OCI-LY1 (cell line): Measurements from ENCODE around the gene LAMTOR1.

Experiments used
- EZH2 ChIP-seq: fragments of 200-600 bp; sonication (generic), shearing (Covaris generic); IDR thresholded peaks from 2 replicates; pipeline ENCODE4 v1.8.0; 2017; ENCODE audit warnings: borderline replicate concordance, mixed run types, mild to moderate bottlenecking, antibody characterized with exemption, low read length, moderate library complexity, mixed read lengths
- TF ChIP-seq, protein P1 (sequence below): fragments of 200-600 bp; sonication (generic), shearing (Covaris generic); IDR thresholded peaks from 2 replicates; pipeline ENCODE4 v1.5.1; 2017; ENCODE audit warnings: mild to moderate bottlenecking, antibody characterized with exemption, low read length, moderate library complexity, mixed read lengths

DNA sequence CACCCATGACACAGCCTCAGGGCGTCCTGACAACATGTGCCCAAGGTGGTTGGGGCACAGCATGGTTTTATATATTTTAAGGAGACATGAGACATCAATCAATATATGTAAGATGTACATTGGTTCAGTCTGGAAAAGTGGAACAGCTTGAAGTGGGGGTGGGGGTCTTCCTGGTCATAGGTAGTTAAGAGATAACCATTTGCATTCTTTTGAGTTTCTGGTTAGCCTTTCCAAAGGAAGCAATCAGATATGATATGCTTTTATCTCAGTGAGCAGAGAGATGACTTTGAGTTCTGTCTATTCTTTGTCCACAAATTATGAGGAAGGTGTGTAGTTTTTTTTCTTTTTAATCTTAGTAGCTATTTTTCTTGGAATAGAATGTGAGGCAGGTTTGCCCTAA is 19.5 kb upstream of the LAMTOR1 start:
- TF ChIP-seq, protein P1, sequence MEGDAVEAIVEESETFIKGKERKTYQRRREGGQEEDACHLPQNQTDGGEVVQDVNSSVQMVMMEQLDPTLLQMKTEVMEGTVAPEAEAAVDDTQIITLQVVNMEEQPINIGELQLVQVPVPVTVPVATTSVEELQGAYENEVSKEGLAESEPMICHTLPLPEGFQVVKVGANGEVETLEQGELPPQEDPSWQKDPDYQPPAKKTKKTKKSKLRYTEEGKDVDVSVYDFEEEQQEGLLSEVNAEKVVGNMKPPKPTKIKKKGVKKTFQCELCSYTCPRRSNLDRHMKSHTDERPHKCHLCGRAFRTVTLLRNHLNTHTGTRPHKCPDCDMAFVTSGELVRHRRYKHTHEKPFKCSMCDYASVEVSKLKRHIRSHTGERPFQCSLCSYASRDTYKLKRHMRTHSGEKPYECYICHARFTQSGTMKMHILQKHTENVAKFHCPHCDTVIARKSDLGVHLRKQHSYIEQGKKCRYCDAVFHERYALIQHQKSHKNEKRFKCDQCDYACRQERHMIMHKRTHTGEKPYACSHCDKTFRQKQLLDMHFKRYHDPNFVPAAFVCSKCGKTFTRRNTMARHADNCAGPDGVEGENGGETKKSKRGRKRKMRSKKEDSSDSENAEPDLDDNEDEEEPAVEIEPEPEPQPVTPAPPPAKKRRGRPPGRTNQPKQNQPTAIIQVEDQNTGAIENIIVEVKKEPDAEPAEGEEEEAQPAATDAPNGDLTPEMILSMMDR = no peak
- no peak for TF ChIP-seq EZH2
